NCI-H345 treated with DMSO at 0.1 percent for 48 hours (cell line): ENCODE data around the gene TLCD4.
A peak's percentile ranks its signal among the peaks of the same experiment; 100 is the strongest.
"Not testable (repeated sequence)": the region's sequence is repeated elsewhere in the genome, so short reads cannot be mapped to it uniquely, and the experiment has no call there.

Experiments used
- DNase-seq: peaks from one replicate; lab custom pipeline; 2025; ENCODE audit not compliant: unreplicated experiment; lab: John Stamatoyannopoulos, UW

The TLCD4 gene

GRCh38 chr1:95117207-95118066, at the start of gene TLCD4:
TSS of gene TLCD4 (plus strand) at chr1:95117355. CDS start at chr1:95143902, 26,547 bp downstream.
- peak; percentile 65 for DNase-seq

- no peak for DNase-seq
Observed at GRCh38 chr1:95067568-95067967, 49.6 kb upstream of the TLCD4 start.

- no peak for DNase-seq
Observed at GRCh38 chr1:95068956-95069709, 48.0 kb upstream of the TLCD4 start.

GRCh38 chr1:95069710-95070093, 47.5 kb upstream of the TLCD4 start:
- no peak for DNase-seq

- DNase-seq: no peak
Observed at GRCh38 chr1:95071539-95071938, 45.6 kb upstream of the TLCD4 start.

- DNase-seq: no peak
Observed at GRCh38 chr1:95072117-95072516, 45.0 kb upstream of the TLCD4 start.

GRCh38 chr1:95072532-95073419, 44.4 kb upstream of the TLCD4 start, which contains the start of gene ALG14:
TSS of gene ALG14 (minus strand) at chr1:95072951. CDS start at chr1:95072898, 53 bp downstream.
- DNase-seq: peak; percentile 93

GRCh38 chr1:95073446-95073845, 43.7 kb upstream of the TLCD4 start:
- peak; percentile 11 for DNase-seq

- no peak for DNase-seq
Observed at GRCh38 chr1:95076034-95076433, 41.1 kb upstream of the TLCD4 start.

- no peak for DNase-seq
Observed at GRCh38 chr1:95080446-95080845, 36.7 kb upstream of the TLCD4 start.

- no peak for DNase-seq
Observed at GRCh38 chr1:95080879-95081278, 36.3 kb upstream of the TLCD4 start.

GRCh38 chr1:95084317-95085176, 32.6 kb upstream of the TLCD4 start:
- DNase-seq: peak; percentile 6

GRCh38 chr1:95085376-95085775, 31.8 kb upstream of the TLCD4 start:
- no peak for DNase-seq

GRCh38 chr1:95086949-95087533, 30.1 kb upstream of the TLCD4 start:
- no peak for DNase-seq

- no peak for DNase-seq
Observed at GRCh38 chr1:95088303-95088702, 28.9 kb upstream of the TLCD4 start.

- no peak for DNase-seq
Observed at GRCh38 chr1:95089650-95090287, 27.4 kb upstream of the TLCD4 start.

- not testable (repeated sequence) for DNase-seq
Observed at GRCh38 chr1:95091290-95091689, 25.9 kb upstream of the TLCD4 start.

GRCh38 chr1:95092891-95093290, 24.3 kb upstream of the TLCD4 start:
- DNase-seq: not testable (repeated sequence)

GRCh38 chr1:95093296-95093695, 23.9 kb upstream of the TLCD4 start:
- no peak for DNase-seq
